Endothelial cell of umbilical vein (primary cell): ENCODE data around the gene ADAM8. TPM values are rescaled to one million over a fixed set of nuclear protein-coding genes. Genes with fewer than 3 reads are reported as not detected.

ENCODE experiments used
- BruUV-seq: library from RNA; stranded (reverse); fragments of 400-500 nt; replicated peaks from 2 replicates; lab custom pipeline; 2021; lab: Mats Ljungman, UMichigan
- CTCF ChIA-PET: fragments of 300-600, 350-600 bp; sonication (Branson Sonifier 250); formaldehyde crosslinking; loops from one replicate; lab custom pipeline; 2021; ENCODE audit warnings: antibody characterized with exemption, inconsistent platforms; lab: Charles Lee
- POLR2A ChIA-PET: fragments of 300-600, 350-600 bp; sonication (Branson Sonifier 250); formaldehyde crosslinking; loops from one replicate; lab custom pipeline; 2021; ENCODE audit warnings: antibody characterized with exemption, inconsistent platforms; lab: Charles Lee
- DNase-seq: peaks from one replicate; pipeline ENCODE4 v3.0.0-alpha.2; 2011; ENCODE audit warnings: low read depth, low spot score
- FAIRE-seq: peaks from 2 replicates; lab custom pipeline; 2011; peaks lifted over from hg19 to GRCh38; lab: Jason Lieb, UNC
- H2AFZ ChIP-seq: 2 replicates; pipeline ENCODE4 v1.6.0; 2012; ENCODE audit warnings: low read depth, low read length, control low read depth, inconsistent platforms
- H3K27ac ChIP-seq: 2 replicates; pipeline ENCODE4 v1.5.1; 2011; ENCODE audit warnings: low read depth, mild to moderate bottlenecking, control low read depth, low read length, moderate library complexity; ENCODE audit not compliant: insufficient read depth
- H3K27me3 ChIP-seq, 2 experiments: 2 replicates each; pipeline versions ENCODE4 v1.6.0 to v1.6.1; 2011; ENCODE audit warnings: low read length in 2 of 2, mixed read lengths in 1 of 2; ENCODE audit not compliant: control insufficient read depth in 2 of 2, insufficient read depth in 2 of 2
- H3K36me3 ChIP-seq, 2 experiments: 2 replicates in 1 of 2; 3 replicates in 1 of 2; pipeline ENCODE4 v1.5.1; 2011; ENCODE audit warnings: low read length in 2 of 2, mild to moderate bottlenecking in 1 of 2, moderate library complexity in 1 of 2; ENCODE audit not compliant: control insufficient read depth in 2 of 2, insufficient read depth in 2 of 2; ENCODE audit errors: extremely low read depth in 1 of 2
- H3K4me1 ChIP-seq: 3 replicates; pipeline ENCODE4 v1.5.1; 2011; ENCODE audit warnings: mild to moderate bottlenecking, low read length; ENCODE audit not compliant: control insufficient read depth, insufficient read depth; ENCODE audit errors: extremely low read depth
- H3K4me2 ChIP-seq: 2 replicates; pipeline ENCODE4 v1.6.1; 2011; ENCODE audit warnings: low read length, control low read depth, mixed read lengths; ENCODE audit not compliant: insufficient read depth
- H3K4me3 ChIP-seq, 3 experiments: fragments of 200-600 bp in 1 of 3; sonication (generic), shearing (Covaris generic) in 1 of 3; replicated peaks in 1 of 3; 2 replicates each; pipeline ENCODE4 v1.5.1; 2011 to 2016; ENCODE audit warnings: control low read depth in 3 of 3, low read length in 3 of 3, mild to moderate bottlenecking in 2 of 3, inconsistent platforms in 1 of 3, low read depth in 1 of 3, moderate library complexity in 1 of 3; ENCODE audit not compliant: insufficient read depth in 1 of 3
- H3K79me2 ChIP-seq: 2 replicates; pipeline ENCODE4 v1.6.0; 2012; ENCODE audit warnings: low read length, inconsistent platforms; ENCODE audit not compliant: control insufficient read depth, insufficient read depth
- H3K9ac ChIP-seq: replicated peaks from 2 replicates; pipeline ENCODE3; 2011; ENCODE audit warnings: low read length, control low read depth; ENCODE audit not compliant: insufficient read depth; ENCODE audit errors: extremely low read depth
- H3K9me1 ChIP-seq: replicated peaks from 3 replicates; pipeline ENCODE4 v1.6.0; 2011; ENCODE audit warnings: mild to moderate bottlenecking, low read length; ENCODE audit not compliant: control insufficient read depth, insufficient read depth; ENCODE audit errors: extremely low read depth
- H3K9me3 ChIP-seq: replicated peaks from 2 replicates; pipeline ENCODE4 v1.5.1; 2012; ENCODE audit warnings: low read length, inconsistent platforms; ENCODE audit not compliant: control insufficient read depth, insufficient read depth
- H4K20me1 ChIP-seq: replicated peaks from 2 replicates; pipeline ENCODE3; 2011; ENCODE audit warnings: mild to moderate bottlenecking, low read length; ENCODE audit not compliant: control insufficient read depth, insufficient read depth; ENCODE audit errors: extremely low read depth
- CTCF ChIP-seq, 2 donors: IDR thresholded peaks; 1 replicate in 1 of 2; 2 replicates in 1 of 2; pipeline ENCODE4 v1.5.1; 2011; ENCODE audit warnings: low read length in 2 of 2, mild to moderate bottlenecking in 2 of 2, moderate library complexity in 2 of 2, control low read depth in 1 of 2, inconsistent platforms in 1 of 2, low read depth in 1 of 2; ENCODE audit not compliant: insufficient read depth in 1 of 2; ENCODE audit errors: extremely low read depth in 1 of 2
- JUN ChIP-seq: IDR thresholded peaks from 2 replicates; pipeline ENCODE4 v1.6.1; 2011; ENCODE audit warnings: borderline replicate concordance, low read depth; ENCODE audit not compliant: insufficient read length, insufficient read depth
- MAX ChIP-seq: IDR thresholded peaks from 2 replicates; pipeline ENCODE4 v1.6.1; 2011; ENCODE audit not compliant: insufficient read depth, insufficient read length
- POLR2A ChIP-seq: IDR thresholded peaks from 2 replicates; pipeline ENCODE4 v1.6.1; 2012; ENCODE audit warnings: low read depth, mild to moderate bottlenecking, control low read depth, low read length
- POLR2AphosphoS5 ChIP-seq: IDR thresholded peaks from 2 replicates; pipeline ENCODE4 v1.6.1; 2012; ENCODE audit warnings: low read depth, mild to moderate bottlenecking, control low read depth, low read length, moderate library complexity; ENCODE audit not compliant: insufficient read depth
- dilution Hi-C: fragments of 300-500 bp; cut with MboI; formaldehyde crosslinking; loops from one replicate; pipeline ENCODE4 v1.15.0; 2019; ENCODE audit warnings: low sequenced_read_pairs; ENCODE audit not compliant: extremely low pct_ligation_motif_present
- intact Hi-C: fragments of 100-400 bp; cut with micrococcal nuclease; formaldehyde crosslinking; loops from one replicate; pipeline ENCODE4 v1.10.0; 2022
- polyA plus RNA-seq, 4 experiments: library from polyadenylated mRNA; depleted of rRNA in 3 of 4; stranded (reverse) in 3 of 4; unstranded in 1 of 4; fragments of >200 nt; gene quantifications; 2 replicates each; pipeline versions ENCODE4 v1.2.1 to v1.2.3, GENCODE V29; 2011 to 2012; ENCODE audit warnings: missing spikeins in 1 of 4
- total RNA-seq: library from RNA; stranded (reverse); gene quantifications from 2 replicates; pipeline ENCODE4 v1.2.3, GENCODE V29; 2021

ADAM8 gene
- total and polyA plus RNA-seq, 2 donors (not counting 3 experiments of a cell fraction or from before 2014, with no cell fraction given): 0.51 to 0.55 TPM

GRCh38 chr10:133324857-133325260 is 48.2 kb upstream of the ADAM8 start:
- CTCF ChIA-PET: interaction anchor here (1.7 kb wide), 1 partner anchor 10 kb away, joined by 13 read pairs; no protein-coding TSS in a partner anchor
- DNase-seq (no peak), FAIRE-seq (no peak)
- Histone ChIP-seq H3K79me2 (no peaks in the 10 kb centered on the region), H4K20me1 (no peaks in the 10 kb centered on the region), H3K9me1 (no peaks in the 10 kb centered on the region), H3K4me1 (peaks cover under 1% of the 10 kb centered on the region), H3K36me3 (no peaks in the 10 kb centered on the region), H3K9ac (no peak overlapping the region), H3K4me2 (no peak overlapping the region), H3K27ac (no peak overlapping the region), H3K9me3 (no peaks in the 10 kb centered on the region), H3K4me3 (no peak overlapping the region), H3K27me3 (peaks cover 29 to 40% of the 10 kb centered on the region in 2 experiments), H2AFZ (no peak overlapping the region)
- dilution Hi-C loops: no loop called here
- intact Hi-C loops: loop anchor here (1.0 to 5.0 kb wide), 3 partner anchors 16 to 383 kb away; partner anchors contain the start of gene CFAP46
- no peak for TF ChIP-seq CTCF (IDR thresholded peaks at IDR 0.05; ENCODE audit: extremely low read depth in 1 of 2, insufficient read depth in 1 of 2, low read depth in 1 of 2, low read length in 2 of 2)
- no TSS peak for BruUV-seq
- POLR2A ChIA-PET: no interaction called here

- no peaks in the 10 kb centered on the region for H3K9me3 ChIP-seq
- no TSS peak for BruUV-seq
- intact Hi-C loops (loop anchor here (1.0 kb wide), 1 partner anchor 15 kb away; no protein-coding TSS in a partner anchor), dilution Hi-C loops (no loop called here)
- H3K4me3 ChIP-seq: no peak overlapping the region
- no peaks in the 10 kb centered on the region for H4K20me1 ChIP-seq
- no peaks in the 10 kb centered on the region for H3K79me2 ChIP-seq
- no peak overlapping the region for H3K4me2 ChIP-seq
- H3K9ac ChIP-seq: no peak overlapping the region
- TF ChIP-seq JUN (no peak), MAX (no peak), POLR2AphosphoS5 (no peak), CTCF (IDR thresholded peaks at IDR 0.05; ENCODE audit: extremely low read depth in 1 of 2, insufficient read depth in 1 of 2, low read depth in 1 of 2, low read length in 2 of 2) (no peak), POLR2A (no peak)
- H3K27me3 ChIP-seq: peaks cover 32 to 35% of the 10 kb centered on the region in 2 experiments
- CTCF ChIA-PET: interaction anchor here (0.6 to 1.7 kb wide), 3 partner anchors 10 to 67 kb away, joined by 3 to 13 read pairs (median 4); no protein-coding TSS in a partner anchor
- FAIRE-seq: peak; percentile 71
- peak; percentile 22 for DNase-seq
- POLR2A ChIA-PET: no interaction called here
- no peak overlapping the region for H3K27ac ChIP-seq
- no peaks in the 10 kb centered on the region for H3K36me3 ChIP-seq
- H3K9me1 ChIP-seq: no peaks in the 10 kb centered on the region
- H3K4me1 ChIP-seq: no peaks in the 10 kb centered on the region
- H2AFZ ChIP-seq: no peak overlapping the region
Observed at GRCh38 chr10:133324198-133324792, 47.6 kb upstream of the ADAM8 start.
